Caco-2 (cell line): Measurements from ENCODE around the gene BTRC. TPM values are rescaled to one million over a fixed set of nuclear protein-coding genes. Genes with fewer than 3 reads are reported as not detected.

Experiments
- BruUV-seq: library from RNA; stranded (reverse); fragments of 400-500 nt; replicated peaks from 2 replicates; lab custom pipeline; 2021; lab: Mats Ljungman, UMichigan
- CTCF ChIA-PET: fragments of 300-600 bp; sonication (Branson Sonifier 250); formaldehyde crosslinking; loops from one replicate; lab custom pipeline; 2022; ENCODE audit warnings: antibody characterized with exemption; lab: Charles Lee
- POLR2A ChIA-PET: fragments of 300-600 bp; sonication (Branson Sonifier 250); formaldehyde crosslinking; loops from one replicate; lab custom pipeline; 2022; ENCODE audit warnings: antibody characterized with exemption; lab: Charles Lee
- DNase-seq, 2 experiments: peaks; one replicate each; pipeline versions ENCODE4 v3.0.0 to v3.0.0-alpha.2; 2020 to 2022
- H3K27me3 ChIP-seq: replicated peaks from 2 replicates; pipeline ENCODE4 v1.6.0; 2011; ENCODE audit warnings: low read length; ENCODE audit not compliant: control insufficient read depth, insufficient read depth
- H3K36me3 ChIP-seq: 2 replicates; pipeline ENCODE4 v1.5.1; 2011; ENCODE audit warnings: low read length; ENCODE audit not compliant: control insufficient read depth, insufficient read depth
- H3K4me1 ChIP-seq: fragments of 250-450 bp; sonication (Bioruptor Pico); 2 replicates; pipeline ENCODE4 v1.5.1; 2020; ENCODE audit warnings: mild to moderate bottlenecking
- H3K4me3 ChIP-seq: 2 replicates; pipeline ENCODE4 v1.5.1; 2011; ENCODE audit warnings: low read depth, mild to moderate bottlenecking, control low read depth, low read length
- H3K9me3 ChIP-seq: fragments of 250-450 bp; sonication (Bioruptor Pico); 2 replicates; pipeline ENCODE4 v1.5.1; 2020; ENCODE audit warnings: mild to moderate bottlenecking, moderate library complexity
- H3K27ac Mint-ChIP-seq: one replicate; pipeline ENCODE4 v1.8.0; 2022; ENCODE audit warnings: mixed read lengths; ENCODE audit not compliant: unreplicated experiment
- H3K27me3 Mint-ChIP-seq: one replicate; pipeline ENCODE4 v1.8.0; 2022; ENCODE audit warnings: mixed read lengths; ENCODE audit not compliant: insufficient read depth, unreplicated experiment
- H3K36me3 Mint-ChIP-seq: one replicate; pipeline ENCODE4 v1.8.0; 2022; ENCODE audit warnings: mild to moderate bottlenecking, mixed read lengths; ENCODE audit not compliant: insufficient read depth, unreplicated experiment
- H3K4me1 Mint-ChIP-seq: one replicate; pipeline ENCODE4 v1.8.0; 2022; ENCODE audit warnings: low read depth, mixed read lengths; ENCODE audit not compliant: unreplicated experiment
- H3K4me3 Mint-ChIP-seq: one replicate; pipeline ENCODE4 v1.8.0; 2022; ENCODE audit warnings: mild to moderate bottlenecking, moderate library complexity, mixed read lengths; ENCODE audit not compliant: unreplicated experiment
- H3K9me3 Mint-ChIP-seq: one replicate; pipeline ENCODE4 v1.8.0; 2022; ENCODE audit warnings: mixed read lengths; ENCODE audit not compliant: unreplicated experiment
- intact Hi-C: fragments of 100-400 bp; cut with micrococcal nuclease; formaldehyde crosslinking; loops from one replicate; pipeline ENCODE4 v1.10.0; 2022; ENCODE audit not compliant: unreplicated experiment
- total RNA-seq: library from RNA; stranded (reverse); gene quantifications from 2 replicates; pipeline ENCODE4 v1.2.3, GENCODE V29; 2022
- TF ChIP-seq, protein P1 (sequence below), 2 experiments: fragments of 200-600 bp in 1 of 2; IDR thresholded peaks; 1 replicate in 1 of 2; 2 replicates in 1 of 2; pipeline versions ENCODE4 v1.5.1 to v1.8.0; 2011 to 2022; ENCODE audit warnings: antibody characterized with exemption in 1 of 2, control low read depth in 1 of 2, inconsistent platforms in 1 of 2, low read depth in 1 of 2, low read length in 1 of 2, mild to moderate bottlenecking in 1 of 2, moderate library complexity in 1 of 2; ENCODE audit not compliant: insufficient read depth in 1 of 2, severe bottlenecking in 1 of 2, unreplicated experiment in 1 of 2

BTRC gene
- total RNA-seq, 1 experiment from 2014 or later, result 19.6 TPM

DNA sequence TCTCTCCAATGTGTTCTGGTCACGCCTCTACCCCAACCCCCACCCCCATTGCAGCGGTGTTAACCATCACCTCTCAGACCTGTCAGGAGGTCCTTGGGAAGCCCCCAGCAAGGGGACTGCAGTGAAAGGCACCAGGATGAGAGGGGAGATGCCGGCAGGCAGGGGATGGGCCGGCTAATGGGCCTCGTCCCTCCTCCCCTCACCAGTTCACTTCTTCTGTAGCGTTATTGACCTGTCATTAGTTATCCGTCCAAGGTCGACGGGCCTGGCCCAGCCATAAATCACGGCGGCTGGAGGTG is 215.3 kb downstream of the BTRC start:
- Histone ChIP-seq H3K27me3 (no peaks in the 10 kb centered on the region), H3K4me3 (no peak overlapping the region), H3K36me3 (no peaks in the 10 kb centered on the region), H3K9me3 (no peaks in the 10 kb centered on the region), H3K4me1 (peaks cover 6% of the 10 kb centered on the region; the same call in 1 of the 2 replicates)
- POLR2A ChIA-PET, result no interaction called here
- no peaks in the 10 kb centered on the region for H3K9me3 Mint-ChIP-seq
- peaks cover 7% of the 10 kb centered on the region for H3K27me3 Mint-ChIP-seq
- peak overlapping the region; percentile 81 for H3K4me3 Mint-ChIP-seq
- DNase-seq, result no peak
- CTCF ChIA-PET, result interaction anchor here (0.6 to 2.8 kb wide), 10 partner anchors 19 to 355 kb away, joined by 3 to 21 read pairs (median 8); partner anchors contain the start of genes DPCD and POLL
- H3K4me1 Mint-ChIP-seq, result no peaks in the 10 kb centered on the region
- no TSS peak for BruUV-seq
- H3K36me3 Mint-ChIP-seq, result peaks cover 8% of the 10 kb centered on the region
- TF ChIP-seq, protein P1, sequence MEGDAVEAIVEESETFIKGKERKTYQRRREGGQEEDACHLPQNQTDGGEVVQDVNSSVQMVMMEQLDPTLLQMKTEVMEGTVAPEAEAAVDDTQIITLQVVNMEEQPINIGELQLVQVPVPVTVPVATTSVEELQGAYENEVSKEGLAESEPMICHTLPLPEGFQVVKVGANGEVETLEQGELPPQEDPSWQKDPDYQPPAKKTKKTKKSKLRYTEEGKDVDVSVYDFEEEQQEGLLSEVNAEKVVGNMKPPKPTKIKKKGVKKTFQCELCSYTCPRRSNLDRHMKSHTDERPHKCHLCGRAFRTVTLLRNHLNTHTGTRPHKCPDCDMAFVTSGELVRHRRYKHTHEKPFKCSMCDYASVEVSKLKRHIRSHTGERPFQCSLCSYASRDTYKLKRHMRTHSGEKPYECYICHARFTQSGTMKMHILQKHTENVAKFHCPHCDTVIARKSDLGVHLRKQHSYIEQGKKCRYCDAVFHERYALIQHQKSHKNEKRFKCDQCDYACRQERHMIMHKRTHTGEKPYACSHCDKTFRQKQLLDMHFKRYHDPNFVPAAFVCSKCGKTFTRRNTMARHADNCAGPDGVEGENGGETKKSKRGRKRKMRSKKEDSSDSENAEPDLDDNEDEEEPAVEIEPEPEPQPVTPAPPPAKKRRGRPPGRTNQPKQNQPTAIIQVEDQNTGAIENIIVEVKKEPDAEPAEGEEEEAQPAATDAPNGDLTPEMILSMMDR (IDR thresholded peaks at IDR 0.05; ENCODE audit: insufficient read depth in 1 of 2, low read depth in 1 of 2, low read length in 1 of 2, severe bottlenecking in 1 of 2, unreplicated experiment in 1 of 2), result no peak
- no peak overlapping the region for H3K27ac Mint-ChIP-seq
- intact Hi-C loops, result no loop called here

- H3K4me1 Mint-ChIP-seq, result no peaks in the 10 kb centered on the region
- peaks cover 7% of the 10 kb centered on the region for H3K27me3 Mint-ChIP-seq
- peaks cover 8% of the 10 kb centered on the region for H3K36me3 Mint-ChIP-seq
- Histone ChIP-seq H3K9me3 (no peaks in the 10 kb centered on the region), H3K4me1 (peaks cover 6% of the 10 kb centered on the region; the same call in 1 of the 2 replicates), H3K36me3 (no peaks in the 10 kb centered on the region), H3K4me3 (peak overlapping the region; percentile 58), H3K27me3 (no peaks in the 10 kb centered on the region)
- no TSS peak for BruUV-seq
- no peak overlapping the region for H3K27ac Mint-ChIP-seq
- intact Hi-C loops, result loop anchor here (1.0 to 5.0 kb wide), 6 partner anchors 33 to 357 kb away; no protein-coding TSS in a partner anchor
- ChIA-PET CTCF (interaction anchor here (0.6 to 2.8 kb wide), 14 partner anchors 18 to 1524 kb away, joined by 3 to 21 read pairs (median 6); partner anchors contain the start of genes DPCD and POLL), POLR2A (no interaction called here)
- DNase-seq, result peak; percentile 66 to 84
- no peaks in the 10 kb centered on the region for H3K9me3 Mint-ChIP-seq
- TF ChIP-seq, protein P1 (IDR thresholded peaks at IDR 0.05; ENCODE audit: insufficient read depth in 1 of 2, low read depth in 1 of 2, low read length in 1 of 2, severe bottlenecking in 1 of 2, unreplicated experiment in 1 of 2), result peak; percentile 81 to 96
- peak overlapping the region; percentile 81 for H3K4me3 Mint-ChIP-seq
Observed at GRCh38 chr10:101569622-101570427, 215.9 kb downstream of the BTRC start.

- DNase-seq, result no peak
- POLR2A ChIA-PET, result interaction anchor here (0.6 kb wide), 1 partner anchor 124 kb away, joined by 3 read pairs; no protein-coding TSS in a partner anchor
- no peaks in the 10 kb centered on the region for H3K27me3 ChIP-seq
Observed at GRCh38 chr10:101570428-101571270, 216.7 kb downstream of the BTRC start.

More at GRCh38 chr10:101570428-101571270, 216.7 kb downstream of the BTRC start:
- Mint-ChIP-seq H3K36me3 (peaks cover 8% of the 10 kb centered on the region), H3K27ac (no peak overlapping the region), H3K4me1 (no peaks in the 10 kb centered on the region), H3K27me3 (peaks cover 7% of the 10 kb centered on the region), H3K9me3 (no peaks in the 10 kb centered on the region), H3K4me3 (peak overlapping the region; percentile 81)
- Histone ChIP-seq H3K4me3 (peak overlapping the region; percentile 58), H3K4me1 (peaks cover 6% of the 10 kb centered on the region; the same call in 1 of the 2 replicates), H3K36me3 (no peaks in the 10 kb centered on the region), H3K9me3 (no peaks in the 10 kb centered on the region)
- intact Hi-C loops, result loop anchor here (1.0 to 5.0 kb wide), 6 partner anchors 34 to 357 kb away; no protein-coding TSS in a partner anchor
- BruUV-seq, result no TSS peak
- TF ChIP-seq, protein P1 (IDR thresholded peaks at IDR 0.05; ENCODE audit: insufficient read depth in 1 of 2, low read depth in 1 of 2, low read length in 1 of 2, severe bottlenecking in 1 of 2, unreplicated experiment in 1 of 2), result no peak
- CTCF ChIA-PET, result interaction anchor here (0.5 to 2.8 kb wide), 19 partner anchors 10 to 1525 kb away, joined by 3 to 21 read pairs (median 6); partner anchors contain the start of genes DPCD and POLL
